GM18519 (cell line): ENCODE data around the gene FAM47E.
"Not testable (repeated sequence)": the region's sequence is repeated elsewhere in the genome, so short reads cannot be mapped to it uniquely, and the experiment has no call there.

Experiments
- ATAC-seq: cut with Tn5 transposase; IDR thresholded peaks from one replicate; pipeline ENCODE4 v1.9.1; 2021; ENCODE audit warnings: mild to moderate bottlenecking, moderate library complexity; ENCODE audit not compliant: unreplicated experiment, low FRiP score

The FAM47E gene

DNA sequence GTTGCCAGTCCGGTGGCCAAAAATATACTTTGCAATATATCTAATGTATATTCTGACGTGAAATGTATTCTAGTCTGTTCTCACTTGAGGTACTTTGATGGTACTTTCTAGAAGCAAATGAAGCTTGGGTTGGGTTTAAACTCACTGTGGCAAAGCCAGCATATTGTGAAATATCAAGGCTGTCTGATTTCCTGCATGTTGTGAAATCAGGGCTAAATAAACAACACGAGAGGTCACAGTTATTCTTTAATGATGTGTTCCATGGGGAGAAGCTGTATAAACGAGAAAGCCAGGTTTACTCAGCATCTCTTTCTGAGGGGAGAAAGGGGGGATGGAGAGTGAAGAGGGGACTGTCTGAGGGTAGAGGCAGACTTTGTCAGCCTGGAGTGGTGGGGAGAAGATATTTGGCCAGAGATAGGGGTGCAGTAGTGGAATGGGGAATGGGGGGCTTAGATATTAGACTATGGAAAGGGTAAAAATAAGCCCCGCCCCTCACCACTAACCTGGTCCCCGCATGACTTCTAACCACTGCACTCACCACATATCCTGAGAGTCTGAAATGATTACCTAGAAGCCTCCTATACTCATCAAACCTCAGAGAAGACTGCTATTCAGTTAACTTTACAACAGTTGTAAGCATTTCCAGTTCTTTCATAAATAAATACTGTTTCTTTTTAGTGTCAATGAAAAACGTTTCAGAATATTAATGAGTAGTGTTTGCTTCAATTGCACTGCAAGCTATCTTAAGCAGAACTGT, 32.0 kb upstream of the FAM47E start:
- no peak for ATAC-seq

DNA sequence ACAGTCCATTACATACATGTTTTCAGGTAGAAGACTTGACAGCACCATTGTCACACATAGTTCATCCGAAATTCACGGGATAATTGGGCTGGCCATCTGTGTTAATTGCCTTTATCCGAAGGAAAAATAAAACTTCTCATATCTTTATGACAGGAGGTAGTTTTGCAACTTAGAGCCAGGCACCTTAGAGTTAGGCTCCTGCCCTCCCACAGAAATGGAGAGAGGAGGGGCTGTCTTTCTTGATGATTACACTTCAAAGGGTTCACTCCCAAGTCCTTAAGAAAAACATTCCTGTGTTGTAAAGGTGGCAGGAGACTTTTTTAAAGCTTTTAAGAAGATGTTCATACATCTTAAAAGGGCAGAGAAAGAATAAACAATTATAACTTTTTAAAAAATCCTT, 27.4 kb upstream of the FAM47E start:
- no peak for ATAC-seq

DNA sequence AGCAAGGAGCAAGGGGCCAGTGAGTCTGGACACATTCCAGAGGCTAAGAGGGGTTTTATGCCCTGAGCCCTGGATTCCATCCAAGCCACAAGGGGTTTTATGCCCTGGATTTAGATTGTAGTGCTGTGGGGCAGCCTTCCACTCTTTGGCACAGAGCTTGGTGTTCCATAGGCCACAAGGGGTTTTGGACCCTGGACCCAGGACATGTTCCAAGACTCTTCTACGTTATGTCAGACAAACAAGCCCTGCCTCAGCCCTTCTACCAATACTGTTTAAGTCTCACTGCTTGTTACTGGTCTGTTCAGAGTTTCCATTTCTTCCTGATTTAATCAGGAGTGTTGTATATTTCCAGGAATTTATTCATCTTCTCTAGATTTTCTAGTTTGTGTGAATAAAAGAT, 25.1 kb upstream of the FAM47E start:
- ATAC-seq = no peak

DNA sequence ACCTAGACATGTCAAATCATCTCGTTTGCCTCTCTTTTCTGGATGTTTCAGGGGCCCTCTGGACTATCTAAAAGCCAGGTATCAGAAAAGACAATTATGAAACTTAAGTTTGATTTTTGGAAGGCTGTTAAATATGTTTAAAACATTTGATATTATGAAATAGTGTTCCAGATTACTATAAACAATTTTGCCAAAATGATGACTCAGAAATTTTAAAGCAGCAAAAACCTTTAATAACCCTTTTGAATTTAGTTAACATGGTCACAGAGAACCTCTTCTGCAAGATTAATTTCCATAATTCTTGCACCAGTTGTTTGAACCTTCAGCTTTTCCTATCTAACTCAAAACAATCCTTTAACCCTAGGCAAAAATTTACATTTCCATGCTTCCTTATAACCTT, 18.8 kb upstream of the FAM47E start:
- no peak for ATAC-seq

DNA sequence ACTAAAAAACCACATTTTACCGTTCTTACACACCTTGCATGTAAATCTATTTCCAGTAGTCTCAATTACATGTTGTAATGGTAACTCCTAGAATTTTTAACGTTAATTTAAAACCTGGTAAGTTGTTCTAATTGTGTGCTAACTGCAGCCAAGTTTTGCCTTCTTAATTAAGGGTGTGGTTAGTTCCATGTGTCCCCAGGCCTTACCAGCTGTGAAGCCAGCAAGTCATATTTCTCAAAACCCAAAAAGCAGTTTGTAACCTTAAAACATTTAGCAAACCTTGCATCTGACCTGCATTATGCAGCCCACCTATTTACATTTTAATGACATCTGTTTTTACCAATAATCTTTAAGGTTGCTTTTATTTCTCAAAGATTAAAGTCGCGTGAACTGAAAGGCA, 18.4 kb upstream of the FAM47E start:
- no peak for ATAC-seq

DNA sequence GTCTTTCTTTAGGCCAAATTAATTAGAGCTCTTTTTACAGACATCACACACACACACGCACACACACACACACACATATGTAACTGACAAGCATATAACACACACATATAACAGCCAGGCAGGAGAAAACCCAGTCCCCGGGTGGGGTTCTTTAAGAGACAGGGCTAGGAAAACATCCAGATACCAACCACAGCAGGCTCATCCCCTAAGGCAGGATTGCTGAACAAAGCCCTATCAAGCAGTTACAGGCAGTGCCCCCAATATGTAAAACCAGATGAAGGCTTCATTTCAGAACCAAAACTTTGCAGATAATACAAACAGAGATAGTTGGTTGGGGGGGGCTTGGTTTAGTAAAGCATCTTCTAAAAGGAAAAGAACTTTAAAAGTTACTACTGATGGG, 18.0 kb upstream of the FAM47E start:
- no peak for ATAC-seq

DNA sequence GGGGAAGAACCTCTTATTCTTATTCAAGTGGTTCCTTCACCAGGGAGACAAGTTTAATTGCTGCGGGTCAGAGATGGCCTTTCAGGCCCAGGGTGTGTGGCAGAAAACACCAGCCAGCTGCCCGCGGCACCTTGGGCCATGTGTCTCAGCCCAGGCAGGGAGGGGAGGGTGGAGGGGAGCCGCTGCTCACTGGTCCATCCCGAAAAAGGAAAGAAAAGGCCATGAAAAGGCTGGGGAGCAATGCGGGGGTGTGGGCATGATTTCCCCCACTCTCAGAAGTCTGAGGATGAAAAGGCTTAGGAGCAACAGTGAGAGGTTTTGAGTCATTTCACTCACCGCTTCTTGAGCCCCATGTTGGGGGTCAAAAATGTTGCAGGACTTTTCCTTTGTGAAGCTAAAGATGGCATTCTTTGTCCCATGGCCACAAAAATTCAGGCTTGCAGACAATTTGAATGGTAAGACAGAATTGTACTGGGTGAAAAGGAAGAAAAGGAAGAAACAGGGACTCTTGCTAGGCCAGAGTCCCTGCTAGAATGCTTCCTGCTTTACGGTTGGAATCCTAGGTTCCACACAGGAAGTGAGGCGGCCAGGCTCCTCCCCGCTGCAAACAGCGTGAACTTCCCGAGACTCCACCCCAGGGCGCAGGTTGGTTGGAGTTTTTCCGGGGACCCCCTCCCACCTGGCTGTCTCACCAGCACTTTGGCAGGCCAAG, 17.4 kb upstream of the FAM47E start:
- no peak for ATAC-seq

DNA sequence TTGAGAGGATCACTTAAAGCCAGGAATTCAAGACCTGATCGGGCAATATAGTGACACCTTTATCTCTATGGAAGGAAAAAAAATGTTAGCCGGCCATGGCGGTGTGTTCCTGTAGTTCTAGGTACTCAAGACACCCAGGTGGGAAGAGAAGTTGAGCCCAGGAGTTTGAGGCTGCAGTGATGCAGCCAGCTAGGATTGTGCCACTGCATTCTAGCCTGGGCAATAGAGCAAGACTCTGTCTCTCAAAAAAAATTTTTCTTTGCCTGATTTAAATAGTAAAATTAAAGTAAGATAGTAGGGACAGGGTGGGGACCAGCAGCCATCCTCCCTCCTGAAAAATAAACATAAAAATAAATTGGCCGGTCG, 16.9 kb upstream of the FAM47E start:
- ATAC-seq = no peak

DNA sequence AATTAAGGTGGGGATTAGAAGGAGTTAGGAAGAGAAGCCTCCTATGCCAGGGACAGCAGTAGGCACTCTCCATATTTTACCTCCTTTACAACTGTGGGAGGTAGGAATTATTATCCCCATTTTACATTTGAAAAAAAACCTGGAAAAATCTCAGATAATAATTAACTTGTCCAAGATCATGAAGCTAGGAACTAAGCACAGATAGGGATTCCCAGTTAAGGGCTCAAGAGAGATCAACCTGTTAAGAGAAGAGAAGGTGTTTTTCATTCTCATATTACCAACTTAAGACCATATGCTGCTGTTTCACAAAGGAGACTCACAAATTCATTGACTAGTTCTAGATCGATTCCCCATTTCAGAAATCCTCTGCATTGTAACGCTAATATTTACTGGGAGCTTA, 16.1 kb upstream of the FAM47E start:
- no peak for ATAC-seq

DNA sequence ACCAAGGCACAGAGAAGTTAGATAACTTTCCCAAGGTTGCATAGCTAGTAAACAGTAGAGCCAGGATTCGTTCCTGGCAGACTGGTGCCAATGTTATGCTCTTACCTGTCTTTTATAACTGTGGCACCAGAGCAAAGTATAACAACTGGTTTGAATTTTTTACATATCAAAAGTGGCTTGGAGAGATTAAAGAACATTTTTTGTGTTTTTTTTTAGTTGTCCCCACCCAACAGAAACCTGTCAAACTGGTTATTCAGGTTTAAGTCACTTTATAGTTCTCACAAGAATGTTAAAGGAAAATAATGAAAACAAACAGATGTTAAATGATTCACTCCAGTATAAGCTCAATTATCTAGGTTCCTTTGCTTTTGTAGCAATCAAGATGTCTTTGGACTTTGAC, 15.6 kb upstream of the FAM47E start:
- no peak for ATAC-seq

DNA sequence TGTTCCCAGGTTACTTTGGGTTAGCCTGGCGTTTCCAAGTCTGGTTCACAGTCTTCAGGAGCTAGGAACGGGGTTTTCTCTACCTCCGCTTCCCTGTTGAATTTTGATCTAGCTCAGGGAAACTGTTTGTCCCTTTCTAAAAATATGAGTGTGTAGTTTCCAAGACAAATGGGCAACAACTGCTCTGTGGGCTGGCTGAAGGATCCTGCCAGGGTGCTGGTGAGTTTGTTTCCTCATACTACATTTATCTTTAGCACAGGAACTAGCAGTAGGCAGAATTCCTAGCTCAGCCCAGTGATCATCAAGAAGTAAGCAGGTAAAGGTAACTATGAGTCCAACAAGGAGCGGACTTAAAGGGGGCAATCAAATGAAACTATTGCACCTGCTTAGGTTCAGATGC, 13.3 kb upstream of the FAM47E start:
- no peak for ATAC-seq

DNA sequence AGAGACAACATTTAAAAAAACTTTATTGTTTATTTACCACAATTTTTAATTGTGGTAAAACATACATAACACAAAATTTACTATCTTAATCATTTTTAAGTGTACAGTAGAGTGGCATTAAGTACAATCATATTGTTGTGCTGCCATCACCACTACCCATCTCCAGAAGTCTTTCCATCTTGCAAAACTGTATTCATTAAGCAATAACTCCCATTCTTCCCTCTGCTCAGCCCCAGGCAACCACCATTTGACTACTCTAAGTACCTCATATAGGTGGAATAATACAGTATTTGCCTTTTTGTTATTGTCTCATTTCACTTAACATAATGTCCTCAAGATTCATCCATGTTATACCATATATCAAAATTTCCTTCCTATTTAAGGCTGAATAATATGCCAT, 12.8 kb upstream of the FAM47E start:
- ATAC-seq = no peak

DNA sequence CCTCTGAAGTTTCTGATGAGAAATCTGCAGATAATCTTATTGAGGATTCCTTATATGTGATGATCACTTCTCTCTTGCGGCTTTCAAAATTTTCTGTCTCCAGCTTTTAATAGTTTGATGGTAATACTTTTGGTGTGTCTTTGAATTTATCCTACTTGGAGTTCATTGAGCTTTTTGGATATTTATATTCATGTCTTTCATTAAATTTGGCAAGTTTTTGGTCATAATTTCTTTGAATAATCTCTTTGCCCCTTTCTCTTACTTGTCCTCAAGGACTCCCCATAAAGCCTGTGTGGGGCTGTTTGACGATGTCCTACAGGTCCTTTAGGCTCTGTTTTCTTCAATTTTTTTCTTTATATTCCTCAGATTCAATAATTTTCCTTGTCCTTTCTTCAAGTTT, 11.3 kb upstream of the FAM47E start:
- ATAC-seq = no peak

DNA sequence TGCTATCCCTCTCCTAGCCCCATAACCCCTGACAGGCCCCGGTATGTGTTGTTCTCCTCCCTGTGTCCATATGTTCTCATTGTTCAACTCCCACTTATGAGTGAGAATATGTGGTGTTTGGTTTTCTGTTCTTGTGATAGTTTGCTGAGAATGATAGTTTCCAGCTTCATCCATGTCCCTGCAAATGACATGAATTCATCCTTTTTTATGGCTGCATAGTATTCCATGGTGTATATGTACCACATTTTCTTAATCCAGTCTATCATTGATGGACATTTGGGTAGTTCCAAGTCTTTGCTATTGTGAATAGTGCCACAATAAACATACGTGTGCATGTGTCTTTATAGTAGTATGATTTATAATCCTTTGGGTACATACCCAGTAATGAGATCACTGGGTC, 7.6 kb upstream of the FAM47E start:
- not testable (repeated sequence) for ATAC-seq

DNA sequence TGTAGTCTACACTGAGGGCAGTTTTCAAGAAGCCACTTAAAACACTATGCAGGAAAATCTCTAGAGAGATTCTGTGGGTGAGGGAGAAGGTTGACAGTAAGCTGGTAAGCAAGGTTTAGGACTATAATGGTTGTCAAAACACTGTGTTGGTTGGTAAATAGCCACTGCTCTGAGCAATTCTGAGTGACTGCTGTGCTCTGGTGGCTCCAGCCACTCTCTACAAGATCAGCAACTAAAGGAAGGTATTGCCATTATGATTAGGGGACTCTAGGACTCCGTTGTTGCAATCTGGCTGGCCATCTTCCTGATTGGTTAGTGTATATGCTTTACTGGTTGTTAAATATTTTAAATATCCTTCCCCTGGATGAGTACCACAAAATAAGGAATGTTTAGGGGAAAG, 5.5 kb upstream of the FAM47E start:
- ATAC-seq = no peak

DNA sequence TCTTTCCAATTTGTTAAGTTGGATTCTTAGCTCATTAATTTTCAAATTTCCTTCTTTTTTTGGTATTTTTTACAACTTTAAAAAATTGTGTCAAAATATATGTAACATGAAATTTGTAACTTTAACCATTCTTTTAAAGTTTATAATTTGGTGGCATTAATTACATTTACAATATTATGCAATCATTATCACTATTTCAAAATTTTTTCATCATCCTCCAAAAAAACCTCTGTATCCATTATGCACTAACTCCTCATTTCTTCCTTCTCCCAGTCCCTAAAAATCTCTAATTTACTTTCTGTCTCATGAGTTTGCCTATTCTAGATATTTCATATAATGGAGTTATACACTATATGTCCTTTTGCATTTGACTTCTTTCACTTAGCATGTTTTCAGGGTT, 4.7 kb upstream of the FAM47E start:
- ATAC-seq = no peak

DNA sequence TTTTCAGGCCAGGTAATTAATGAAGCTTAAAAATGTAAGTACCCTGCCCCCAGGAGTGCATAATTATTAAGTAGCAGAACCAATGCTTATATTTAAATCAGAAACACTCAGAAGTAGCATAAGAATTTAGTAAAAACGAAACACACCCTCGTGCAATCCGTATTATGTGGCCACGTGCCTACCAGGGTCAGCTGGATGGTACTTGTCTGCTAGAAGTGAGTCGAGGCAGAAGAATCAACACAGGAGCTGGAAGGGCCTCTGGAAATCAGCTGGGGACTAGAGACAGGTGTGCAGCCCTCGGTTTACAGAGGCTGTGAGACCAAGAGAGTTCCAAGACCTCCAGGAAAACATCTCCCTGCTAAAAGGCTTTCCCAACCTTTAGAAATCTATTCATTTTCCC, 559 bp upstream of the FAM47E start:
- no peak for ATAC-seq

DNA sequence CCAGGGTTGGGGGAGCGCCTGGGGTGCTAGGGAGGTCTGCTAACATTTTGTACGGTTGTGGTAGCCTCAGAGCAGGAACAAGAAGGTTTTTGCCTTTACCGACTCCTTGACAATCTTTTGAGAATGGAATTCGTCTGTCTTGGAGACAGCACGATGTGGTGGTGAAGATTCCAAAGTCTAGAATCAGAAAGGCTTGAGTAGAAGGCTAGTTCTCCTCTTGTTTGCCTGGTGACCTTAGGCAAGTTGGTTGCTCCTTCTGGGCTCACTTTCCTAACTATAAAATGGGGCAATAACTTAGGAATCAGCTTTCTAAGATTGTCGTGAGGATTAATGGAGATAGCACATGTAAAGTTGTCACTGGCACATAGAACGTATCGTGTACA, 741 bp downstream of the FAM47E start:
- no peak for ATAC-seq

DNA sequence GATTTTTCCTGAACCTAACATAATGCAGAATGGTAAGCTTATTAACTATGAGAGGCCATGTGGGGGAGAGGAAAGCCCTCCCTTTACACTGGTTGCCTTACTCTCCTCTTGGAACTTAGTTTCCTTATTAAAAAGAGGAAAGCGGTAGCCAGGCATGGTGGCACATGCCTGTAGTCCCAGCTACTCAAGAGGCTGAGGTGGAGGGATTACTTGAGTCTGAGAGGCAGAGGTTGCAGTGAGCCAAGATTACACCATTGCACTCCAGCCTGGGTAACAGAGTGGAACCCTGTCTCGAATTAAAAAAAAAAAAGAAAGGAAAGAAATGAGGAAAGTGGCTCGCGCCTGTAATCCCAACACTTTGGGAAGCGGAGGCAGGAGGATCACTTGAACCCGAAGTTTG, 2.0 kb downstream of the FAM47E start:
- no peak for ATAC-seq

DNA sequence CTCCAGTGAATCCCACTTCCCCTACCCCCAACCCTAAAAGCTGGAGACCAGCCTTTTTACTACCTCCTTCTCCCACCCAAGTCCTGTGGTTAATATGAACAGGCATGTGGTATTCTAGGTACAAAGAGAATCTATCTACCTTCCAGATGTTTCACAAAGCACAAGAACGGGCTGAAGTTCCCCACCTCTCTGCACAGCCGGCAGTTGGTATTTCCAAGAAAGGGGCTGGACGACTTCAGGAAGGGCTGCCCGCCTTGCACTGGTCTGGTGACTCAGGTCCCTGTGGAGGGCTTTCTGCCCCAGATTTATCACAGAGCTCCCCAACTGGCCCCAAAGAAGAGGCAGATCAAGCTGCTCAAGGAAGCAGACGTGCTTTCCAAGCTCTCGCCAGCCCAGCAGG, 4.5 kb downstream of the FAM47E start:
- no peak for ATAC-seq

DNA sequence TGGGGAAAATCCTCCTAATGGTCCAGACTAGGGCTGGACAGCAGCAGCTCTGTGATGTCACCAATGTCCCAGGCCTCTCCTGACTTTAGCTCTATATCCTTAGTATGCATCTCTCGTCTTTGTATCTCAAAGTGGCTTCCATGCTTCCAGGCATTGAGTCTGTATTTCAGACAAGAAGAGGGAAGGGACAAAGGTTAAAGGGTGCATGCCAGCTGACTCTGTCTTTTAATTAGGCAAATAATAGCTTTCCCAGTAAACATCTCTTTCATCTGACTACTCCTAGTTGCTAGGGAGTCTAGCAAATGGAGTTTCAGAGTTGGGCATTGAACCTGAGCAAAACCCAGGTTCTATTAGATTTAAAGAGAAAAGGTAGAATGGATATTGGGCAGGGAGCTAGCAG, 5.4 kb downstream of the FAM47E start:
- no peak for ATAC-seq

DNA sequence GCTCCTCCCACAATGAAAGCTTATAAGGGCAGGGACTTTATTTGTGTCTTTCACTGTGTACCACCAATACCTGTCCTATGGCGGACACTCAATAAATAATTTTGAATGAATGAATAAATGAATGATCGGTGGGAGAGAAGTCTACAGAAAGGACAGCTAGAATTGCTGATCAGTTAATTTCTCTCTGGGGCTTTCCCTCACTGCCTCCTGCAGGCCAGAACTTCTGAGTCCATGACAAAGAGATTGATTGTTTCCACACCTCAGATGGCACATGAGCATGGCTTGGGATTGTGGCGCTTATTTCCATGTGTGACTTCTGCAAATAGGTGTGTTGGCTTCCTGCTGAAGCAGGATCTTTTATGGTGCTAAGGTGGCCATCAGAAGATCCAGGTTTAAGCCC, 6.3 kb downstream of the FAM47E start:
- ATAC-seq = no peak

DNA sequence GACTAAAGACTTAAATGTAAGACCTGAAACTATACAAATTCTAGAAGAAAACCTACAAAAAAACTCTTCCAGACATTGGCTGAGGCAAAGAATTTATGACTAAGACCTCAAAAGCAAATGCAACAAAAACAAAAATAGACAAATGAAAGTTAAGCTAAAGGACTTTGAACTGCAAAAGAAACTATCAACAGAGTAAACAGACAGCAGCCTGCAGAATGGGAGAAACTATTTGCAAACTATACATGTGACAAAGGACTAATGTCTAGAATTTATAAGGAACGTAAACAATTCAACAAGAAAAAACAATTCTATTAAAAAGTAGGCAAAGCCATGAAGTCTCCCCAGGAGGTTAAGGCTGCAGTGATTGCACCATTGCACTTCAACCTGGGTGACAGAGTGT, 9.1 kb downstream of the FAM47E start:
- no peak for ATAC-seq
